Measurements from ENCODE around the gene RTN1.

Gene RTN1

GRCh38 chr14:59565087-59565486 lies 305.5 kb downstream of the RTN1 start:
- no peak for DNase-seq (ENCODE audit: low read depth in 2 of 2)

DNA sequence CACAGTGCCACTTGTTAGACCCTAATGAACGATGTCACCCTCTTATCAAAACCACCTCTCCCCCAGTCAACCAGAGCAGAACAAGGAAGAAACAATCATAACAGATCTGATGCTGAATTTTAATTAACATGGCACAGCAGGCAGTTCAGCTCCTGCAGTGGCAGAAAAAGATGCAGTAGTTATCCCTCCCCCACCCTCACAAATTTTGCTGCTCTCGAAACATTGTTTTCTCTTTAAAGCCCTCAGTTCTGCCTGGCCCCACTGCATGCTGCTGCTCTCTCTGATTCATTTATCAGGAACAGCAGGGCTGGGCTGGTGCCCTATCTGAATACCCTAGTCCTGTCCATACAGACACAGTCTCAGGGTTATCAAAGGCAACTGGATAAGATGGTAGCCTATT lies 306.2 kb downstream of the RTN1 start:
- no peak for DNase-seq (ENCODE audit: low read depth in 2 of 2)

DNA sequence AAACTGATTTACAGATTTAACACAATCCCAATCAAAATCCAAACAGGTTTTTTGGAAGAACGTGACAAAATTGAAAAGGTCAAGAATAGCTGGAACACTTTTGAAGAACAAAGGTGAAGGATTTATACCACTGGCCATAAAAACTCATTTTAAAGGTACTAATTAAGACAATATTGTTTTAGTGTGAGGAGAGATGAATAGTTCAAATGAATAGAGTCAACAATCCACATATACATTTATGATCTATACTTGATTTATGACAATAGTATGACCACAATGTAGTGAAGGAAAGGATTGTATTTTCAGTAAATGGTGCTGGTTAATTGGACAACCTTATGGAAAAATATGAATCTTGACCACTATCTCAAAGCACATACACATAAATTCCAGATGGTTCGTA lies 323.3 kb downstream of the RTN1 start:
- DNase-seq (ENCODE audit: low read depth in 2 of 2): no peak
